H1 (cell line): ENCODE results near the gene RHOT1. TPM values are rescaled to one million over a fixed set of nuclear protein-coding genes. Genes with fewer than 3 reads are reported as not detected.
A peak's percentile ranks its signal among the peaks of the same experiment; 100 is the strongest.

ENCODE experiments used
- CBX8 ChIP-seq: fragments of 300-800, 300-1000 bp; sonication (generic); IDR thresholded peaks from 2 replicates; pipeline ENCODE4 v1.7.1; 2016; ENCODE audit warnings: low read depth, low read length, borderline replicate concordance
- CEBPB ChIP-seq: IDR thresholded peaks from 2 replicates; pipeline ENCODE4 v1.6.1; 2012; ENCODE audit warnings: low read depth, low read length
- CREB1 ChIP-seq: IDR thresholded peaks from 2 replicates; pipeline ENCODE4 v1.6.1; 2012; ENCODE audit warnings: inconsistent platforms
- CTBP2 ChIP-seq: IDR thresholded peaks from 2 replicates; pipeline ENCODE4 v1.7.0; 2011; ENCODE audit warnings: borderline replicate concordance, mild to moderate bottlenecking, moderate library complexity, mixed read lengths, low read length; ENCODE audit not compliant: insufficient read depth, insufficient read length
- HDAC2 ChIP-seq, 2 experiments: fragments of 300-600 bp in 1 of 2; sonication (generic) in 1 of 2; IDR thresholded peaks; 2 replicates each; pipeline ENCODE4 v1.6.1; 2011 to 2012; ENCODE audit warnings: low read depth in 2 of 2, low read length in 2 of 2, mild to moderate bottlenecking in 2 of 2, moderate library complexity in 2 of 2, borderline replicate concordance in 1 of 2, inconsistent platforms in 1 of 2
- SUZ12 ChIP-seq: fragments of 200-600 bp; sonication (generic); IDR thresholded peaks from 2 replicates; pipeline ENCODE4 v1.6.1; 2012; ENCODE audit warnings: mild to moderate bottlenecking, inconsistent platforms, low read length, moderate library complexity, mixed read lengths
- polyA plus RNA-seq, 7 experiments: library from polyadenylated mRNA; depleted of rRNA in 3 of 7; stranded (reverse) in 5 of 7; unstranded in 2 of 7; fragments of >200 nt in 5 of 7; fragments of 200-250 nt in 2 of 7; gene quantifications; 1 replicate in 5 of 7; 2 replicates in 1 of 7; 4 replicates in 1 of 7; pipeline versions ENCODE4 v1.2.1 to v1.2.3, GENCODE V29; 2011 to 2013; ENCODE audit warnings: missing spikeins in 2 of 7, mixed read lengths in 2 of 7
- total RNA-seq: library from RNA; stranded (reverse); fragmentation: NEBNext Ultra II Directional; extraction: Animal tissue kit (Norgen Biotek cat#: 25700); gene quantifications from 2 replicates; pipeline ENCODE4 v1.2.1, GENCODE V29; 2021
- TF ChIP-seq, protein P1 (sequence below): IDR thresholded peaks from 2 replicates; pipeline ENCODE4 v1.6.1; 2012; ENCODE audit warnings: low read length, inconsistent platforms

Gene RHOT1
- total and polyA plus RNA-seq, 2 of the 8 experiments (the other 6 are each of a cell fraction or from before 2014, with no cell fraction given) = 34.2 to 38.2 TPM

DNA sequence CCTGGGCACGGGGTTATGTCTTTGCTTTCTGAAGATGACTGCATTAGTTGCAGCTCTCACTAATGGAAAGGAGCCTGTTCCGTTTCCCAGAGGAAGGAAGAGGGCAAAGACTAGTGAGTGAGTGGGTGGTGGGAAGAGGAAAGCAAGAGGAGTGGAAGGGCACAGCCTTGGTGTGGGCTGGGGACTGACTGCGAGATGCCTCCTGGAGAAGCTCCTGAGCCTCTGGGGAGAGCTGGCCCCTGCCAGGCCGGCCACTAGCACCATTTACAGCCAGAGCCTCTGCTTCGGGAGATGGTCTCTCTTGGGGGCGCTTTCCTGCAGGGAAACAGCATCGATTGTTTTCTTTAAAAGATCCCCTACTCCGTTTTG lies 122.5 kb downstream of the RHOT1 start (continued):
- TF ChIP-seq CBX8 = no peak
- TF ChIP-seq CEBPB = no peak
- TF ChIP-seq CTBP2 = no peak
- no peak for TF ChIP-seq HDAC2 (IDR thresholded peaks at IDR 0.05; ENCODE audit: borderline replicate concordance in 1 of 2, low read depth in 2 of 2, low read length in 2 of 2)
- no peak for TF ChIP-seq SUZ12
- TF ChIP-seq CREB1 = no peak
- TF ChIP-seq, protein P1, sequence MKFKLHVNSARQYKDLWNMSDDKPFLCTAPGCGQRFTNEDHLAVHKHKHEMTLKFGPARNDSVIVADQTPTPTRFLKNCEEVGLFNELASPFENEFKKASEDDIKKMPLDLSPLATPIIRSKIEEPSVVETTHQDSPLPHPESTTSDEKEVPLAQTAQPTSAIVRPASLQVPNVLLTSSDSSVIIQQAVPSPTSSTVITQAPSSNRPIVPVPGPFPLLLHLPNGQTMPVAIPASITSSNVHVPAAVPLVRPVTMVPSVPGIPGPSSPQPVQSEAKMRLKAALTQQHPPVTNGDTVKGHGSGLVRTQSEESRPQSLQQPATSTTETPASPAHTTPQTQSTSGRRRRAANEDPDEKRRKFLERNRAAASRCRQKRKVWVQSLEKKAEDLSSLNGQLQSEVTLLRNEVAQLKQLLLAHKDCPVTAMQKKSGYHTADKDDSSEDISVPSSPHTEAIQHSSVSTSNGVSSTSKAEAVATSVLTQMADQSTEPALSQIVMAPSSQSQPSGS = 0 out of 2 replicates have a peak, but pooled peaks have one; percentile 29
